Osteoblast (primary cell): ENCODE results near the gene IL36RN. TPM values are rescaled to one million over a fixed set of nuclear protein-coding genes. Genes with fewer than 3 reads are reported as not detected.
"Not testable (repeated sequence)": the region's sequence is repeated elsewhere in the genome, so short reads cannot be mapped to it uniquely, and the experiment has no call there.

Experiments used
- DNase-seq: peaks from one replicate; pipeline ENCODE4 v3.0.0; 2011; ENCODE audit warnings: low spot score, mixed read lengths; ENCODE audit not compliant: insufficient read length; ENCODE audit errors: missing footprints
- H2AFZ ChIP-seq: 2 replicates; pipeline ENCODE4 v1.6.0; 2011; ENCODE audit warnings: mild to moderate bottlenecking, low read length
- H3K27ac ChIP-seq: 2 replicates; pipeline ENCODE4 v1.5.1; 2011; ENCODE audit warnings: mild to moderate bottlenecking, low read depth, low read length, moderate library complexity
- H3K27me3 ChIP-seq: 2 replicates; pipeline ENCODE4 v1.6.0; 2012; ENCODE audit warnings: mild to moderate bottlenecking, control low read depth, inconsistent platforms, low read length, moderate library complexity; ENCODE audit not compliant: insufficient read depth
- H3K36me3 ChIP-seq: 2 replicates; pipeline ENCODE4 v1.5.1; 2011; ENCODE audit warnings: mild to moderate bottlenecking, low read length, control low read depth, moderate library complexity; ENCODE audit not compliant: insufficient read depth
- H3K4me1 ChIP-seq: 2 replicates; pipeline ENCODE4 v1.5.1; 2011; ENCODE audit warnings: mild to moderate bottlenecking, low read length, control low read depth, moderate library complexity; ENCODE audit not compliant: insufficient read depth
- H3K4me2 ChIP-seq: 2 replicates; pipeline ENCODE4 v1.6.0; 2011; ENCODE audit warnings: mild to moderate bottlenecking, low read length; ENCODE audit not compliant: insufficient read depth
- H3K4me3 ChIP-seq: fragments of 200-600 bp; sonication (generic); 3 replicates; pipeline ENCODE4 v1.5.1; 2012; ENCODE audit warnings: mild to moderate bottlenecking, low read length, inconsistent platforms; ENCODE audit not compliant: insufficient read depth
- H3K79me2 ChIP-seq: 2 replicates; pipeline ENCODE4 v1.6.0; 2012; ENCODE audit warnings: mild to moderate bottlenecking, low read length, control low read depth, inconsistent platforms; ENCODE audit not compliant: insufficient read depth
- H3K9me3 ChIP-seq: 2 replicates; pipeline ENCODE4 v1.5.1; 2011; ENCODE audit warnings: low read depth, low read length, control low read depth
- H4K20me1 ChIP-seq: 2 replicates; pipeline ENCODE4 v1.6.0; 2012; ENCODE audit warnings: mild to moderate bottlenecking, low read length, control low read depth; ENCODE audit not compliant: insufficient read depth
- CTCF ChIP-seq: IDR thresholded peaks from 2 replicates; pipeline ENCODE4 v1.5.1; 2011; ENCODE audit warnings: mild to moderate bottlenecking, low read depth, low read length, moderate library complexity; ENCODE audit errors: extremely low read depth
- total RNA-seq: library from RNA; depleted of rRNA; stranded (reverse); fragments of >200 nt; gene quantifications from 2 replicates; pipeline ENCODE4 v1.2.3, GENCODE V29; 2012

IL36RN gene
- total RNA-seq, 1 donor, result not detected

- no peak overlapping the region for H2AFZ ChIP-seq
- no peaks in the 10 kb centered on the region for H3K9me3 ChIP-seq
- no peaks in the 10 kb centered on the region for H3K4me1 ChIP-seq
- no peaks in the 10 kb centered on the region for H4K20me1 ChIP-seq
- H3K4me3 ChIP-seq, result no peak overlapping the region
- H3K4me2 ChIP-seq, result no peak overlapping the region
- no peaks in the 10 kb centered on the region for H3K36me3 ChIP-seq
- no peaks in the 10 kb centered on the region for H3K79me2 ChIP-seq
- no peak for TF ChIP-seq CTCF
- DNase-seq, result no peak
- no peak overlapping the region for H3K27ac ChIP-seq
- H3K27me3 ChIP-seq, result peaks cover 28% of the 10 kb centered on the region
These were observed 30.9 kb downstream of the IL36RN start for GRCh38 chr2:113089916-113090315.

GRCh38 chr2:113091231-113091896, 32.4 kb downstream of the IL36RN start:
- H3K4me1 ChIP-seq, result no peaks in the 10 kb centered on the region
- H3K36me3 ChIP-seq, result no peaks in the 10 kb centered on the region
- H3K4me2 ChIP-seq, result no peak overlapping the region
- H3K27me3 ChIP-seq, result peaks cover 24% of the 10 kb centered on the region
- H3K4me3 ChIP-seq, result no peak overlapping the region
- no peak for TF ChIP-seq CTCF
- no peak overlapping the region for H3K27ac ChIP-seq
- no peaks in the 10 kb centered on the region for H4K20me1 ChIP-seq
- DNase-seq, result no peak
- no peaks in the 10 kb centered on the region for H3K79me2 ChIP-seq
- H2AFZ ChIP-seq, result no peak overlapping the region
- H3K9me3 ChIP-seq, result no peaks in the 10 kb centered on the region

- no peak overlapping the region for H3K4me3 ChIP-seq
- no peak overlapping the region for H3K4me2 ChIP-seq
- no peak for TF ChIP-seq CTCF
- H3K27me3 ChIP-seq, result peaks cover 15% of the 10 kb centered on the region
- no peak for DNase-seq
- no peaks in the 10 kb centered on the region for H3K9me3 ChIP-seq
- H3K36me3 ChIP-seq, result no peaks in the 10 kb centered on the region
- H4K20me1 ChIP-seq, result no peaks in the 10 kb centered on the region
- no peak overlapping the region for H3K27ac ChIP-seq
- no peaks in the 10 kb centered on the region for H3K79me2 ChIP-seq
- no peak overlapping the region for H2AFZ ChIP-seq
- no peaks in the 10 kb centered on the region for H3K4me1 ChIP-seq
These were observed 34.0 kb downstream of the IL36RN start for GRCh38 chr2:113092864-113093612.

GRCh38 chr2:113093613-113093977, 34.6 kb downstream of the IL36RN start:
- no peaks in the 10 kb centered on the region for H3K79me2 ChIP-seq
- DNase-seq, result no peak
- TF ChIP-seq CTCF, result no peak
- no peak overlapping the region for H3K4me3 ChIP-seq
- H4K20me1 ChIP-seq, result no peaks in the 10 kb centered on the region
- H3K9me3 ChIP-seq, result no peaks in the 10 kb centered on the region
- H3K27me3 ChIP-seq, result peaks cover 15% of the 10 kb centered on the region
- no peak overlapping the region for H3K4me2 ChIP-seq
- no peaks in the 10 kb centered on the region for H3K4me1 ChIP-seq
- H3K27ac ChIP-seq, result no peak overlapping the region
- H2AFZ ChIP-seq, result no peak overlapping the region
- no peaks in the 10 kb centered on the region for H3K36me3 ChIP-seq

- not testable (repeated sequence) for H2AFZ ChIP-seq, H3K27ac ChIP-seq, H3K79me2 ChIP-seq, H3K27me3 ChIP-seq, H3K4me3 ChIP-seq, H3K4me2 ChIP-seq, H3K36me3 ChIP-seq, H3K4me1 ChIP-seq, H3K9me3 ChIP-seq, DNase-seq, H4K20me1 ChIP-seq
These were observed 37.3 kb downstream of the IL36RN start for GRCh38 chr2:113096306-113096705.
